Left lung (tissue), 10 donors: ENCODE data around the gene NAA16. TPM values are rescaled to one million over a fixed set of nuclear protein-coding genes. Genes with fewer than 3 reads are reported as not detected.

ENCODE experiments used
- ATAC-seq: fragments of 200-7000 bp; cut with Tn5 transposase; one replicate; pipeline ENCODE4 v1.9.1; 2020; ENCODE audit warnings: moderate library complexity
- DNase-seq, 4 donors: peaks; one replicate each; pipeline ENCODE4 v3.0.0-alpha.2; 2013 to 2020
- H3K27ac ChIP-seq, 2 donors: fragments of 200-600 bp; sonication (generic) in 1 of 2; one replicate each; pipeline versions ENCODE4 v1.5.0 to v1.8.0; 2020 to 2021
- H3K27me3 ChIP-seq, 2 donors: fragments of 200-600 bp; sonication (generic) in 1 of 2; one replicate each; pipeline versions ENCODE4 v1.5.0 to v1.8.0; 2020 to 2021
- H3K36me3 ChIP-seq, 2 donors: fragments of 200-600 bp; sonication (generic) in 1 of 2; one replicate each; pipeline versions ENCODE4 v1.5.0 to v1.8.0; 2020 to 2021
- H3K4me1 ChIP-seq, 2 donors: fragments of 200-600 bp; one replicate each; pipeline ENCODE4 v1.8.0; 2021
- H3K4me3 ChIP-seq, 2 donors: fragments of 200-600 bp; sonication (generic) in 1 of 2; one replicate each; pipeline versions ENCODE4 v1.5.0 to v1.8.0; 2020 to 2021; ENCODE audit warnings: mild to moderate bottlenecking in 1 of 2
- H3K9me3 ChIP-seq, 2 donors: fragments of 200-600 bp; sonication (generic) in 1 of 2; one replicate each; pipeline versions ENCODE4 v1.5.0 to v1.8.0; 2020 to 2021
- intact Hi-C, 2 donors: fragments of 100-400 bp; cut with DNase I; formaldehyde crosslinking; loops; one replicate each; pipeline versions ENCODE4 v1.11.2 to v1.14.2; 2022
- polyA plus RNA-seq, 6 donors: library from polyadenylated mRNA; unstranded; fragments of 120-200 nt; gene quantifications; one replicate each; pipeline ENCODE4 v1.2.1, GENCODE V29; 2013; ENCODE audit not compliant: insufficient read length in 6 of 6
- total RNA-seq, 2 donors: library from RNA; stranded (reverse); fragmentation: NEBNext Ultra II Directional; extraction: Animal tissue kit (Norgen Biotek cat#: 25700); gene quantifications; one replicate each; pipeline ENCODE4 v1.2.1, GENCODE V29; 2021
- TF ChIP-seq, protein P1 (sequence below), 2 donors: fragments of 200-600 bp; sonication (generic) in 1 of 2; IDR thresholded peaks; one replicate each; pipeline versions ENCODE4 v1.5.0 to v1.8.0; 2021; ENCODE audit warnings: antibody characterized with exemption in 2 of 2
- donor health status: DM: no; HTN: yes; CAD: no.
- donor health status: DM: no; HTN: no; CAD: no.

Gene NAA16
- total and polyA plus RNA-seq, 8 donors = 17.2 to 69.4 (median 55.6) TPM

DNA sequence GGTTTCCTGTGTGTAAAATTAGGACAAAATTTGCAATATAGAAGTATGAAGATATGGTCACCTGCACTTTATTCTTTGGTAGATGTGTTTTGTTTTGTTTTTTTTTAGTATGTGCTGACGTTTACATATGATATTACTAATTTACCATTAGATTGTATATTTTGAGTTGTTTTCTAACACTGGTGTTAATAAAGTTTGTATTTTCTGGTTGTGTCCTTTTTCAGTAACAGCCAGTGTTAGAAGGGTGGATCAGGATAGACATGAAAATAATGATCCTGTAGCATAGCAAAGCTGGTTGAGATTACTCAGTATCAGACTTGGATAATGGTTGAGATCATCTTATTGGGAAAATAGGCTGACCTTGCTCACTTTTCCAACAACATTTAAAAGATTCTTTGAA is 6.2 kb downstream of the NAA16 start:
- peaks cover 16 to 52% of the 10 kb centered on the region in 2 donors for H3K4me1 ChIP-seq
- intact Hi-C loops = no loop called here
- no peak for DNase-seq
- ATAC-seq = no peak
- H3K4me3 ChIP-seq = no peak overlapping the region
- H3K27ac ChIP-seq = no peak overlapping the region
- H3K27me3 ChIP-seq = no peaks in the 10 kb centered on the region
- H3K9me3 ChIP-seq = no peaks in the 10 kb centered on the region
- TF ChIP-seq, protein P1, sequence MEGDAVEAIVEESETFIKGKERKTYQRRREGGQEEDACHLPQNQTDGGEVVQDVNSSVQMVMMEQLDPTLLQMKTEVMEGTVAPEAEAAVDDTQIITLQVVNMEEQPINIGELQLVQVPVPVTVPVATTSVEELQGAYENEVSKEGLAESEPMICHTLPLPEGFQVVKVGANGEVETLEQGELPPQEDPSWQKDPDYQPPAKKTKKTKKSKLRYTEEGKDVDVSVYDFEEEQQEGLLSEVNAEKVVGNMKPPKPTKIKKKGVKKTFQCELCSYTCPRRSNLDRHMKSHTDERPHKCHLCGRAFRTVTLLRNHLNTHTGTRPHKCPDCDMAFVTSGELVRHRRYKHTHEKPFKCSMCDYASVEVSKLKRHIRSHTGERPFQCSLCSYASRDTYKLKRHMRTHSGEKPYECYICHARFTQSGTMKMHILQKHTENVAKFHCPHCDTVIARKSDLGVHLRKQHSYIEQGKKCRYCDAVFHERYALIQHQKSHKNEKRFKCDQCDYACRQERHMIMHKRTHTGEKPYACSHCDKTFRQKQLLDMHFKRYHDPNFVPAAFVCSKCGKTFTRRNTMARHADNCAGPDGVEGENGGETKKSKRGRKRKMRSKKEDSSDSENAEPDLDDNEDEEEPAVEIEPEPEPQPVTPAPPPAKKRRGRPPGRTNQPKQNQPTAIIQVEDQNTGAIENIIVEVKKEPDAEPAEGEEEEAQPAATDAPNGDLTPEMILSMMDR (IDR thresholded peaks at IDR 0.05) = no peak
- peaks cover 0 to 4% of the 10 kb centered on the region in 2 donors for H3K36me3 ChIP-seq

DNA sequence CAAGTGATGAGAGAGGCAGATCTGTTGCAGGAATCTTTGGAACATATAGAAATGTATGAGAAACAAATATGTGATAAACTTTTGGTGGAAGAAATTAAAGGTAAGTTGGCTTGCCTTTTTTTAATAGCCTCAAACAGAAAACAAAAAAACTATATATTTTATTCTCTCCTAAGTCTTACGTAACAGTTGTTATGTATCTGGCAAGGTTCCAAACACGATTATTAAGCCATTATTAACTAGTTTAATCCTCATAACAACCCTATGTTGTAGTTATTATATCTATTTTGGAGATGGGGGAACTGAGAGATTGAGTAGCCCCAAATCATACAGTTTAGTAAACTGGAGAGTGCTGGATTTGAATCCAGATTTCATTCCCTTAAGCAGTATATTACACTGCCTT is 14.7 kb downstream of the NAA16 start:
- Histone ChIP-seq H3K36me3 (peaks cover 3 to 40% of the 10 kb centered on the region in 2 donors), H3K4me1 (peaks cover 0 to 31% of the 10 kb centered on the region in 2 donors), H3K27ac (no peak overlapping the region), H3K4me3 (no peak overlapping the region), H3K27me3 (no peaks in the 10 kb centered on the region), H3K9me3 (no peaks in the 10 kb centered on the region)
- ATAC-seq = no peak
- TF ChIP-seq, protein P1 (IDR thresholded peaks at IDR 0.05) = no peak
- intact Hi-C loops = no loop called here
- DNase-seq = peak in 1 of 4 donors; percentile 27

DNA sequence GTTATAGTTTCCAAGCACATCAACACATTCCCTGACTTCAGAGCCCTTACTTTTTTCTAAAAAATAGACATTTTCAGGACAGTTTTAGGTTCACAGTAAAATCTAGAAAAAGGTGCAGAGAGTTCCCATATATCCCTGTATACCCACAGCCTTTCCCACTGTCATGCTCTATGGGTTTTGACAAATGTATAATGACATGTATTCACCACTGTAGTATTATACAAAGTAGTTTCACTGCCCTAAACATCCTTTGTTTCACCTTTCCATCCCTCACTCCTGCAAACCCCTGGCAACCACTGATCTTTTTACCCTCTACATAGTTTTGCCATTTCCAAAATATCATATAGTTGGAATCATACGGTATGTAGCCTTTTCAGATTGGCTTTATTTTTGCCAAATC is 15.6 kb downstream of the NAA16 start:
- Histone ChIP-seq H3K36me3 (peaks cover 3 to 39% of the 10 kb centered on the region in 2 donors), H3K4me1 (peaks cover 0 to 31% of the 10 kb centered on the region in 2 donors), H3K9me3 (no peaks in the 10 kb centered on the region), H3K27me3 (no peaks in the 10 kb centered on the region), H3K27ac (no peak overlapping the region), H3K4me3 (no peak overlapping the region)
- TF ChIP-seq, protein P1 (IDR thresholded peaks at IDR 0.05) = no peak
- intact Hi-C loops = no loop called here
- DNase-seq = no peak
- ATAC-seq = no peak

DNA sequence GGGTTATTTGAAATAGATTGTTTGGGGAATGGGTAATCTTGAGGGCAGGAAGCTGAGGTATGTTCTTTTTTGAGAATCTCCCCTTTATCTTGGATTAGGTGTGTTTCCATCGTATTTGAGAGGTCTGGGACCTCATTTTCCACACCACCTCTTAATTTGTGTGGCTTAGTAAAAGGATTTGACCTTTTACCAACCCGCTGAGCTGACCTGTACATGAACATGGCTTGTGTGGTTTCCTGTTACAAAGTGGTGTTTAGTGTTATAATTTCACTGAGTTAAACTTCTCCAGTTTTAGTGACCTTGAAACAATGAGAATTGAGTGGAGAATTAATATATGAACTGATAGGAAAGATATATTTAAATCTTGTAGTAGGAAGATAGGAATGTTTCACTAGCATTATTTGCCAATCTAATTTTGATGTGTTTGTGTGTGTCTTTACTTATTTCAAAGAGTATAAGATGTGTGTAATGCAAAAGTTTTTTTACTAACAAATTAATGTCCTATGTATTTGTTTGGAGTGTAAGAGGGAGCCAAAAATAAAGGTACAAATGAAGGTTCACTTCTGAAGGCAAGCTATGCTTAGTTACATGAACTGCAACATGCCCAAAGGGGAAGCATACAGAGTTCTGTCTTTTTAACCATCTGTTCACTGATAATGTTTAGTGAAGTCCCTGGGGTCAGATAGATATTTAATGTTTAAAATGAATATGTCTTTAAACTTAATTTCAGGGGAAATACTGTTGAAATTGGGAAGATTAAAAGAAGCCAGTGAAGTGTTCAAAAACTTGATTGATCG is 17.1 kb downstream of the NAA16 start:
- intact Hi-C loops = no loop called here
- no peak for ATAC-seq
- peaks cover 3 to 41% of the 10 kb centered on the region in 2 donors for H3K36me3 ChIP-seq

DNA sequence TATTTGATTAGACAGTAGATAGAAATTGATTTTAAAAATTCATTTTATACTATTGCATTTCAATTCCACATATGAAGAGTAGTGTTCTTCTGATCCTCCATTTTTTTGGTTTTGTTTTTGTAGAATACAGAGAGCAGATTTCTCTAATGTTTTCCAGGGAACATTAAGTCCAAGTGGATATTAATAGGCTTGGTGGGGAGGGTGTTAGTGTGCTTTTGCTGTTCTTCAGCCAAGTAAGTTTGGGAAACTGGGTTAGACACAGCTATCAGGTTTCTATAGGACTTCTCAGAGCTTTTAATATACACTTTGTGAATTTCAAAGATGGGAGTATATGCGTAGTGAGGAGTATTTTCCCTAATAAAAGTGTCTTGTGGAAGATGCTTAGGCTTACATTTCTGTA is 21.8 kb downstream of the NAA16 start:
- intact Hi-C loops = no loop called here
- ATAC-seq = no peak
- TF ChIP-seq, protein P1 (IDR thresholded peaks at IDR 0.05) = no peak
- no peak for DNase-seq
- H3K27me3 ChIP-seq = no peaks in the 10 kb centered on the region
- no peak overlapping the region for H3K27ac ChIP-seq
- no peak overlapping the region for H3K4me3 ChIP-seq
- peaks cover 0 to 17% of the 10 kb centered on the region in 2 donors for H3K36me3 ChIP-seq
- no peaks in the 10 kb centered on the region for H3K9me3 ChIP-seq
- no peaks in the 10 kb centered on the region for H3K4me1 ChIP-seq

More for the DNA sequence above, 17.1 kb downstream of the NAA16 start:
- Histone ChIP-seq H3K27me3 (no peaks in the 10 kb centered on the region), H3K4me3 (no peak overlapping the region), H3K27ac (no peak overlapping the region), H3K9me3 (no peaks in the 10 kb centered on the region), H3K4me1 (peaks cover 0 to 31% of the 10 kb centered on the region in 2 donors)
- TF ChIP-seq, protein P1 (IDR thresholded peaks at IDR 0.05) = no peak
- DNase-seq = no peak
